NK-92 (cell line): ENCODE measurements around the gene DPYD.
"Not testable (repeated sequence)": the region's sequence is repeated elsewhere in the genome, so short reads cannot be mapped to it uniquely, and the experiment has no call there.

Source experiments
- DNase-seq: peaks from one replicate; lab custom pipeline; 2025; ENCODE audit not compliant: unreplicated experiment; lab: John Stamatoyannopoulos, UW

Gene DPYD

DNA sequence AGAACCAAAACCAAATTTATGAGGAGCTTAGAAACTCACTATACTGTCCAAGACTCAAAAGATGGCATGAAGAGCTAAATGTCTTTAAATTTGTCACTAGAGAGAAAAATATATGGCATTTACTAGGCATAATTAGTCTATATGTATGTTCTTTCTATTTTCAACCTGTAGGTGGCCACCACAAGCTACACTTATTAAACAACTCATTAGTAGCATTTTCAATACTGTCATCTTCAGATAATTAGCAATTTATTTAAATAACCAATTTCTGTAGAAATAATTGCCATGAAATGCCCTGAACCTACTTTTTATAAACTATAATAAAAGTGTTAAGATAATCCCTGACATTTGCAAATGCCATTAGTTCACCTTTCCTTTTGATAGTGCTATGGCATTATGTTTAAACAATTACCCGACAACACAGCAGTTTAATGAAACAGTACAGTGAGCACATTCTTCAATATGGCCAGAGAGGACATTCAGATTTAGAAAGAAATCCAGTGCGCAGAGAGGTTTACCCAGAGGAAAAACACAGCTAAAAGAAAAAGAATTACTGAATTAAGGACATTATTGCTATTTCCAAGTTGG lies 676.8 kb downstream of the DPYD start:
- DNase-seq: no peak

DNA sequence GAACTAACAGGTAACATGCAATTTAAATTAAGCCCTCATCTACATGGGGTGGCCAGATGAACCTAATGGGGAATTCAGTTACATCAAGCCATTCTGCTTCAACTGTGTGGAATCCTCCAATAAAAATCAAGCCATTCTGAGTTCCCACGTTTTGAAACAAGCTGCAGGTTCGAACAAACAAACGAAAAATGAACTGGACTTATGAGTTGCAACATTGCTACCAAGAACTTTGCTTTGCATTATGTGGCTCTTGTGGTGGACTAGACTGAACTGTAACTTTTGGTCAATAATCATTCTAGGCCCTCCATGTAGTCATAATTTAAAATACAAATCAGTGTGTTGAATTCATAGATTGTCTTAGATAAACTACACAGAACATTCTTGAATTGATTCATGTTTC lies 682.0 kb downstream of the DPYD start:
- no peak for DNase-seq

DNA sequence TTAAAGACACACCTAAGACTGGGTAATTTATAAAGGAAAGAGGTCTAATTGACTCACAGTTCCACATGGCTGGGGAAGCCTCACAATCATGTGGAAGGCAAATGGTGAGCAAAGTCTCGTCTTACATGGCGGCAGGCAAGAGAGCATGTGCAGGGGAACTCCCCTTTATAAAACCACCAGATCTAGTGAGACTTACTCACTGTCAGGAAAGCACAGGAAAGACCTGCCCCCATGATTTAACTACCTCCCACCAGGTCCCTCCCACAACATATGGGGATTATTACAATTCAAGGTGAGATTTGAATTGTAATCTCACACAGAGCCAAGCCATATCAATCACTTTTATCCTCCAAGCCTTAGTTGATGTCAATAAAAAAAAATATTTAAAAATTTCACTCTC lies 689.5 kb downstream of the DPYD start:
- DNase-seq: not testable (repeated sequence)

DNA sequence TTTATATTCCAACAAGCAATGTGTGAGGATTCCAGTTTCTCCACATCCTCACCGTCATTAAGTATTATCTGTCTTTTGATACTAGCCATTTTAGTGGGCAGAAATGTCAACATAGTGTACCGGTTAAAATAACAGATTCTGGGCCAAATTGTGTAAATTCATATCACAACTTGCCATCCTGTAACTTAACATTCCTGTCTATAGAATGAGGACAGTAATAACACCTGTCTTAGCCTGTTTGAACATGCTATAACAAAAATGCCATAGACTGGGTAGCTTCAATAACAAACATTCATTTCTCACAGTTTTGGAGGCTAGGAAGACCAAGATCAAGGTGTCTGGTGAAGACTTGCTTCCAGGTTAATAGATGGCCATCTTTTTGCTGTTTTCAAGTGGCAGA lies 708.2 kb downstream of the DPYD start:
- no peak for DNase-seq

DNA sequence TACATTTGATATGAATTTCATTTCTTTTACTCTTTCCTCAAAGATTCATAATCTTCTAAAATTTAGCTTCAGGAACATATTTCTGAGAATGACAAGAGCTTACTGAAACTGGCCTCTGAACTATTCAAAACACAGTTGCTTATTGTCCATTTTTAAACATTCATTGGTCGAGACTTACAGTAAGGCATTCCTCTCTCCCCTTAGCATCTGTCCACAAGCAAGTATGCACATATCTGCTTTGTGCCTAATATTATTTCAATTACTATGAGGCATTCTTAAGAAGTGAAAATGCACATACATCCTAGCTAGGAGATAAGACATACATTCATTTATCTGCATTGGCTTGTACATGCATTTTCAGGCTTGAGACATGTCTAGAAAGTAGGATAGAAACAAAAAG lies 710.5 kb downstream of the DPYD start:
- no peak for DNase-seq

GRCh38 chr1:97209381-97209957 lies 711.4 kb downstream of the DPYD start:
- no peak for DNase-seq

DNA sequence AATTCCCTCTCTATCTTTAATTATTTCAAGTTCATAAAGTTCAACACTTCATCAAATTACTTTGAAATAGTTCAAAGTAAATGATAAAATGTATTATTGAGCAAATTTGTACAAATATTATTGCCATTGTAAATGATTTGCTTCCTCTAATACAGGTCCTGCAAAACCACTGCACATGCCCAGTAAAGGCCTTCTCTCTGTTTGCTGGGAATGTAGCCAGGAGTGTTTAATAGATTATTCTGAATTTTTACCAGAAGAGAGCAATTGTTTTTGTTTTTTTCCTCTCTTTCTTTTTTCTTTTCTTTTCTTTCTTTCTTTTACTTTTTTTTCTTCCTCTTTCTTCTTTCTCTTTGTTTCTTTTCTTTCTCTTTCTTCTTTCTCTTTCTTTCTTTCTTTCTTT lies 713.0 kb downstream of the DPYD start:
- no peak for DNase-seq

DNA sequence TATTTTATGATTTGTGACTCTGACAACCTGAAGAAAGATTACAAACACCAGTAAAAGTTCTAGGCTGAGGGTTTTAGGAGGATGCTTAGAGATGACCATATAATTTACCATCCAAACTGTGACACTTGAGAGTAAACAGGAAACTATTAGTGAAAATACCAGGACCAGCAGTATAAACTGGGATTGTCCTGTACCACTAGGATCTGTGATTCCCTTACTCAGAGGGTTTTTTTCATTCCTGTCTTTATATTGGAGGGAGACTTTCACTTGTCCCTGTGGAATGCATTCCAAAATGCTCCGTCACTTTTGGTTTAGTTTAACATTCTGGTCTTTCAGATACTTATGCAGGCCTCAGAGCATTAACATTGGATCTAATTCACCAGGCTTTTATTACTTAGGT lies 716.4 kb downstream of the DPYD start:
- no peak for DNase-seq

DNA sequence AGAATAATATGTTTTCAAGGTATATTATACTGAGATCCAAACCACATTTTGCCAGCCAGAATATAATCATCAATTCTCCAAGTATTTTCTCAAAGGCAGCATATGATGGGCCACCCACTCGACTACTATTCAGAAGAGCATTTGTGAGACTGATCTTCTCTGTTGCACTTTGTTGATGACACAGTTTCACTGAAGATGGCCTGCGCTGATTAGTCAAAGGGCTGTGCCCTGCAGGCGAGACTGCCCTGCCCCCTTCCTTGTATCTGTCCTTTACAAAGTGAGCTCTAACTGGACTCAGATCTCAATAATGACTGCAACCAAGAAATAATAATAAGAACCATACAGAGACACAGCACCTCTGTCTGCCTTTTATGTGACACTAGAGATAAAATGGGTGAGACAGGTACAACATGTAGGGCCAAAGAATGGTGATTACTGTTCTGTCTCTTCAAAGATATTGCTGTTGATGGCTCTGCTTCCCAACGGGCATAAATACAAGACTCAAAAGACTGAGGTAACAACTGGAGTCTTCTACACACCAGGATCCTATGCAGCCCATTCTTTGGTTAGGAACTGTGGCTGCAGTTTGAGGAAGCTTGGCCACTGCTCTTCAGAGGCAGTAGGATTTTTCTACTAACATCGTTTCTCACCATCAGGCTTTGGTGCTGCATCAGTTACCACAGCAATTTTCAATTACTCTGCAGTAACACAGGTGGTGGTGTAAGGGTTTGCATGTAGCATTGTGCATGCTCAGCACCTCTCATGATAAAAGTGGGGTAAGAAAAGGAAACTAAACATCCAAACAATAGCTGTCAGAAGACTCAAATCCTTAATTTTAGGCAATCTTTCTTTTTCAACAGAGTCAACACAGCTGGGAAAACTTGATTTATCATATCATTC lies 718.1 kb downstream of the DPYD start:
- no peak for DNase-seq

DNA sequence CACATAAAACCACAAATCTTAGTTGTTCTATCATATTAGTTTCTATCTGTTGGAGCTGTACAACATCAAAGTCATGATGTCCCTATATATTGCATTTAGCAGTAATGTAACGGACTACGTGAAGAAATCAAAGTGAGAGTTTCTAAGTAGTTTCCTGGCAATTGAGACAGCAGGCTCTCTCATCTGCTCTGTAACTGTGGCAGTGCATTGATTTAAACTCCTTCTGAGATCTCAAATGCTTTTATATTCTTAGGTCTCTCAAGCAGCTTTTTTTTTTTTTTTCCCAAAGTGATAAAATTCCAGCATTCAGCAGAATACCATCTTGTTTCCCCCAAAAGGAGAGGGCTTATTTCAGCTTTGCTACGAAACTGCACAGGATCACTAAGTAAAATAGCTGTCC lies 719.2 kb downstream of the DPYD start:
- DNase-seq: no peak

GRCh38 chr1:97200595-97200994 lies 720.2 kb downstream of the DPYD start:
- no peak for DNase-seq

DNA sequence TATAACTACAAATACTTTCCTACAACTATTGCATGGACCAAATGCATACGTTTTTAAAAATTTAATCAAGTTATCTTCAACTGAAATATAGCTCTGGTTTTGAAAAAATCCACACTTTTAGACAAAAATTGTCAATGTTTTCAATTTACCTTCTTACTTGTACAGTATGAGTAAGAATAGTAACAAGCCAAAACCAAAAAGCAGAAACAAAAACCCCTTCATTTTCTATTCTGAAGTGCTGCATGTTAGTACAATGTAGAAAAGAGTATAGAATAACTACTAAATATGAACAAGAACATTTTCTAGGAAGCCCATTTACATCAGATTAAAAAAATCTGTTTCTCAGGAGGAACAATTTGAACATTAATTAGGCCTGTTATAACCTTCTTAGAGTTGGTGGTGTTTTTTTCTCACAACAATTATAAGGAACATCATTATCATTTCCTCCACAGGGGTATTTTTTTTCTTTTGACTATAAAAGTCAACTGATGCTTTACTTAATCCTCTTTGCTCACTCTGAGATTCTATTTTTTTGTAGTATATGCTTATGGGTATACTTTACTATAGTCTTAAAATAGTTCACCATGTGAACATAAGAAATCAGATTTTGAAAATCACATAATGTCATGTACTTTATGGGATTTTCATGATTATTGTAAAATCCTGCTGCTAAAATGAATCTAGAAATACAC lies 723.9 kb downstream of the DPYD start:
- DNase-seq: no peak

- no peak for DNase-seq
These were observed 727.8 kb downstream of the DPYD start for GRCh38 chr1:97192872-97193572.

- DNase-seq: no peak
These were observed 730.5 kb downstream of the DPYD start for GRCh38 chr1:97190326-97190725.

DNA sequence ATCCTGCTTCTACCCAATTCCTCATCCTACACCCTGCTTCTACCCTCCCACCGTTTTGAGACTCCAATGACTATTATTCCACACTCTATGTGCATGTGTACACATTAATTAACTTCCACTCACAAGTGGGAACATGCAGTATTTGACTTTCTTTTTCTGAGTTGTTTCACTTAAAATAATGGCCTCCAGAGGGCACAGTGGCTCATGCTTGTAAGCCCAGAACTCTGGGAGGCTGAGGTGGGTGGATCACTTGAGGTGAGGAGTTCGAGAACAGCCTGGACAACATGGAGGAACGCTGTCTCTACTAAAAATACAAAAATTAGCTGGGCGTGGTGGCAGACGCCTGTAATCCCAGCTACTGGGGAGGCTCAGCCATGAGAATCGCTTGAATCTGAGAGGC lies 734.5 kb downstream of the DPYD start:
- DNase-seq: no peak

DNA sequence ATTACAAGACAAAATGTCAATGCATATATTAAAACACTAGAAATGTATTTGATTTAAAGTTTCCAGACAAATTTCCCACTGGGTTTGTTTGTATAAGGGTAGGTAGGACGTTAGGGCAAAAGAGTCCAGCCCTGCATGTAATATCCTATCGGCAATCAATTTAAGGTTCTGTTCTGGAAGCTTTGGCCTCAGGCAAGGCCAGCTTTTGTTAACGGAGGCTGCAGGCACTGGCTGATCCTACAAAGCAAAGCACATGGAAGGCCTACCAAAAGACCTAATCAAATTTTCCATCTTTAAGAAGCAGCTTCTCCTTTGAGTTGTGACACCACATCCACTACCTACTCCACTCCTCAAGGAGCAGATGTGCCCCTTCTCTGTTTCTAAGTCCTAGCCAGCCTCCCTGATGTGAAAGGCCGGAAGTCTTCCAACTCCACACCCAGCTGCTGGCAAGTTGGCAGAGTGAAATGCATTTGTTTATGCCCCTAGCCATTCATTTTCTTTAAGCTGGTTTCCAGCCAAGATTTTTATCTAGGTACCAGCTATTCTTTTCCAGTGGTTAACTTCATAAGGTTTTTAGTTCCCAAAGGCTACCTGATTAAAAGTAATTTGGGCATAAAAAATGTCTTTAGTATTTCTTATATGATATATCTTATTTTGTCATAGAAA lies 746.7 kb downstream of the DPYD start:
- no peak for DNase-seq

DNA sequence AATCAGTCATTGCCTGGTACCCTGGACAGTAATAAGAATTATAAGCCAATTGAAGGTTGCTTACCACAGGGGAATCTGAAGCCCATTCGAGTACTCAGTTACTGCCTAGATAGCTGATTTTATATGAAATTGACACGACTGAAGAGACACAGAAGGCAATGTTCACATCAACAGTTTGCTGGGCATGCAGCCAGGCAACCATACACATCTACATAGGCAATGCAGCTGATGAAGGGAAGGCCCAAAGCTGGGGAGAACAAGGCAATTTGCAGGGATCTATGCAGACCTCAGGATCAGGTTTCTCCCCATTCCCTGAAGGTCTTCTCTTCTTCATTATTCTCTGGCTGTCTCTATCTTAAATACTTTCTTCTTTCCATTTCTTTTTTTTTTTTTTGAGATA lies 750.5 kb downstream of the DPYD start:
- DNase-seq: no peak

DNA sequence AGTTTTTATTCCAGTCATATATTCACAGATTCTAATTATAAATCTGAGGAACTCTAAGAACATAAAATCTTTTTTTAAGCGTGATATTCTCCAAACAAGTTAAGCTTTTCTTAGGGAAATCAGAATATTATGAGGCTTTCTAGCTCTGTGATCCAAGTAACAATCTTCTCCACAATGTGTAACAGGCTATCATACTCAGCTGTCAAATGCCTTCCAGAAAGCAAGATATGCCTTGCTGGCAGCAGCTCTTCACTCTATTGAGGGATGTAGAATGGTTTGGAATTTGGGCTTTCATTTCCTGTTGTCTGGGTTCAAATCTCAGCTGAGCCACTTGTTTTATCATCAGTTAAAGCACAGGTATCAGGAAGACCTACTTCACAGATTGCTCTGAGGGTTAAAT lies 752.8 kb downstream of the DPYD start:
- no peak for DNase-seq

- no peak for DNase-seq
These were observed 753.6 kb downstream of the DPYD start for GRCh38 chr1:97167246-97167645.

- no peak for DNase-seq
These were observed 754.2 kb downstream of the DPYD start for GRCh38 chr1:97166626-97167025.

DNA sequence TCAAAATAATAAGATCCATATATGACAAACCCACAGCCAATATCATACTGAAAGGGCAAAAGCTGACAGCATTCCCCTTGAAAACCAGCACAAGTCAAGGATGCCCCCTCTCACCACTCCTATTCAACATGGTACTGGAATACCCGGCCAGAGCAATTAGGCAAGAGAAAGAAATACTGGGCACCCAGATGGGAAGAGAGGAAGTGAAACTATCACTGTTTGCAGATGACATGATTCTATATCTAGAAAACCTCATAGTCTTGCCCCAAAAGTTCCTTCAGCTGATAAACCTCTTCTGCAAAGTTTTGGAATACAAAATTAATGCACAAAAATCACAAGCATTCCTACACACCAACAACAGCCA lies 756.6 kb downstream of the DPYD start:
- DNase-seq: no peak
